Activated B cell treated with CpG ODN at 0.5 μM for 24 hours (primary cell): Measurements from ENCODE around the gene CFAP161. TPM values are rescaled to one million over a fixed set of nuclear protein-coding genes. Genes with fewer than 3 reads are reported as not detected.

Experiments
- ATAC-seq: fragments of 200-7000 bp; cut with Tn5 transposase; one replicate; pipeline ENCODE4 v1.10.0; 2021; ENCODE audit warnings: low read depth, mild to moderate bottlenecking, moderate library complexity
- CTCF ChIA-PET: fragments of 350-600 bp; sonication (Branson Sonifier 250); formaldehyde crosslinking; loops from one replicate; lab custom pipeline; 2021; ENCODE audit warnings: antibody characterized with exemption; lab: Charles Lee
- POLR2A ChIA-PET: fragments of 350-600 bp; sonication (Branson Sonifier 250); formaldehyde crosslinking; loops from one replicate; lab custom pipeline; 2021; ENCODE audit warnings: antibody characterized with exemption; lab: Charles Lee
- DNase-seq: peaks from one replicate; pipeline ENCODE4 v3.0.0; 2022
- H3K27ac Mint-ChIP-seq: one replicate; pipeline ENCODE4 v1.8.0; 2020; ENCODE audit warnings: mixed read lengths
- H3K27me3 Mint-ChIP-seq: one replicate; pipeline ENCODE4 v1.8.0; 2021; ENCODE audit warnings: mixed read lengths
- H3K36me3 Mint-ChIP-seq: one replicate; pipeline ENCODE4 v1.8.0; 2021; ENCODE audit warnings: low read depth, mixed read lengths
- H3K4me1 Mint-ChIP-seq: one replicate; pipeline ENCODE4 v1.8.0; 2021; ENCODE audit warnings: mixed read lengths
- H3K4me3 Mint-ChIP-seq: one replicate; pipeline ENCODE4 v1.8.0; 2020; ENCODE audit warnings: mild to moderate bottlenecking, mixed read lengths
- H3K9me3 Mint-ChIP-seq: one replicate; pipeline ENCODE4 v1.8.0; 2020; ENCODE audit warnings: mixed read lengths
- intact Hi-C: fragments of 100-400 bp; cut with micrococcal nuclease; formaldehyde crosslinking; loops from one replicate; pipeline ENCODE4 v1.15.1; 2024
- total RNA-seq: library from RNA; stranded (reverse); gene quantifications from 2 replicates; pipeline ENCODE4 v1.2.3, GENCODE V29; 2022
- TF ChIP-seq, protein P1 (sequence below): fragments of 200-600 bp; IDR thresholded peaks from one replicate; pipeline ENCODE4 v1.8.0; 2022; ENCODE audit warnings: antibody characterized with exemption, mild to moderate bottlenecking

The CFAP161 gene
- total RNA-seq, 1 donor from 2014 or later = 0.18 TPM

DNA sequence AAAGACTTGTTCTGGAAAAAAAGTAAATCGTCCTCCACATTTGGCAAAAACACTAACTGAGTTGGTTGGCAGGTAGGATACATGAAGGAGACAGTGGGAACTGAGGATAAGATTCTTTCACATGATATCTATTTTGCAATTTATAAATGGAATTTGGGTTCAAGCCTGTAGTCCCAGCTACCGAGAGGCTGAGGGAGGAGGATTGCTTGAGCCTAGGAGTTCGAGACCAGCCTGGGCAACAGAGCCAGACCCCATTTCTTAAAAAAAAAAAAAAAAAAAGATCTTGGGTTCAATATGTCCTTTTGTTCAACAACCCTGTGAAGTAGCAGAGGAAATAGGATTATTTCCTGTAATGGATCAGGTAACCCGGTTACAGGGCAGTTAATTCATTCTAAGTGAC lies 35.7 kb upstream of the CFAP161 start:
- Mint-ChIP-seq H3K36me3 (no peaks in the 10 kb centered on the region), H3K4me1 (no peaks in the 10 kb centered on the region), H3K4me3 (no peak overlapping the region), H3K27ac (no peak overlapping the region), H3K9me3 (no peaks in the 10 kb centered on the region), H3K27me3 (peaks cover 67% of the 10 kb centered on the region)
- no peak for DNase-seq
- TF ChIP-seq, protein P1, sequence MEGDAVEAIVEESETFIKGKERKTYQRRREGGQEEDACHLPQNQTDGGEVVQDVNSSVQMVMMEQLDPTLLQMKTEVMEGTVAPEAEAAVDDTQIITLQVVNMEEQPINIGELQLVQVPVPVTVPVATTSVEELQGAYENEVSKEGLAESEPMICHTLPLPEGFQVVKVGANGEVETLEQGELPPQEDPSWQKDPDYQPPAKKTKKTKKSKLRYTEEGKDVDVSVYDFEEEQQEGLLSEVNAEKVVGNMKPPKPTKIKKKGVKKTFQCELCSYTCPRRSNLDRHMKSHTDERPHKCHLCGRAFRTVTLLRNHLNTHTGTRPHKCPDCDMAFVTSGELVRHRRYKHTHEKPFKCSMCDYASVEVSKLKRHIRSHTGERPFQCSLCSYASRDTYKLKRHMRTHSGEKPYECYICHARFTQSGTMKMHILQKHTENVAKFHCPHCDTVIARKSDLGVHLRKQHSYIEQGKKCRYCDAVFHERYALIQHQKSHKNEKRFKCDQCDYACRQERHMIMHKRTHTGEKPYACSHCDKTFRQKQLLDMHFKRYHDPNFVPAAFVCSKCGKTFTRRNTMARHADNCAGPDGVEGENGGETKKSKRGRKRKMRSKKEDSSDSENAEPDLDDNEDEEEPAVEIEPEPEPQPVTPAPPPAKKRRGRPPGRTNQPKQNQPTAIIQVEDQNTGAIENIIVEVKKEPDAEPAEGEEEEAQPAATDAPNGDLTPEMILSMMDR = no peak
- ChIA-PET CTCF (interaction anchor here (15.9 kb wide), 1 partner anchor 169 kb away, joined by 319 read pairs; no protein-coding TSS in a partner anchor), POLR2A (no interaction called here)
- ATAC-seq = no peak
- intact Hi-C loops = no loop called here

DNA sequence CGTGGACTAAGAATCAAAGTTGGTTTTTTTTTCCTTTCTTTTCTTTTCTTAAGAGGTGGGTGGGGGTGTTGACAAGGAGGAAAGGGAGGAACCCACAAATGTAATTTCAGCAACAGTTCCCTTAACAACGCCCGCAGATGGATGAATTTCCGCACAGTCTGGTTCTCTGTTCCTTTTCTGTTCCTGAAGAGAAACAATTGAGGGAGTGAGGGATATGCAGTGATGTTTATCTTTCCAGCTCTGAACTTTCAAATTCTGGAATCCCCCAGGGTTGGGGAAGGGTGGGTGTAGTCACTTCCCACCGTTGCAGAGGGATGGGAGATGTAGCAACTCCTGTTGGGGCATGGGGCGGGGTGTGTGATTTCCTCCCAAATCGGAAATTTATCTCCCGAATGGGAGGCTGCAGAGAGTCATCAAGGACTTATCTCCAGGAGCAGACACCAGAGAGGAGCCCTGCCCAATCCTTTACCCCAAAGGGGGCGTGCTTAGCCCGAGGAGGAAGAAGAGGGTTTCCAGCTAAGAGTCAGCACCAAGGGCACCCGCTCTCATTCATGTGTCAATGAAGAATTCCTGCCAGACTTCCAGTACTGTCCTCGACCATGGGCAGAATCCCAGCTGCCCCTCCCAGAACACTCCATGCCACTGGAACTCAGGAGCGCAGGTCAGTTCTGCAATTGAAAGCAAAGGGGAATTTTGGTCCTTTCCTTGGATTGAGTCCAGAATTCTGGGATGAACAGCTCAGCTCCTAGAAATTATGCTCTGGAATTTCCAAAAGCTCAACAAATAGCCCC lies 35.0 kb upstream of the CFAP161 start:
- intact Hi-C loops = no loop called here
- Mint-ChIP-seq H3K36me3 (no peaks in the 10 kb centered on the region), H3K4me3 (no peak overlapping the region), H3K9me3 (no peaks in the 10 kb centered on the region), H3K27ac (no peak overlapping the region), H3K27me3 (peaks cover 65% of the 10 kb centered on the region), H3K4me1 (no peaks in the 10 kb centered on the region)
- DNase-seq (no peak), ATAC-seq (no peak)
- CTCF ChIA-PET = interaction anchor here (15.9 kb wide), 1 partner anchor 168 kb away, joined by 319 read pairs; no protein-coding TSS in a partner anchor
- POLR2A ChIA-PET = no interaction called here
- TF ChIP-seq, protein P1 = no peak

DNA sequence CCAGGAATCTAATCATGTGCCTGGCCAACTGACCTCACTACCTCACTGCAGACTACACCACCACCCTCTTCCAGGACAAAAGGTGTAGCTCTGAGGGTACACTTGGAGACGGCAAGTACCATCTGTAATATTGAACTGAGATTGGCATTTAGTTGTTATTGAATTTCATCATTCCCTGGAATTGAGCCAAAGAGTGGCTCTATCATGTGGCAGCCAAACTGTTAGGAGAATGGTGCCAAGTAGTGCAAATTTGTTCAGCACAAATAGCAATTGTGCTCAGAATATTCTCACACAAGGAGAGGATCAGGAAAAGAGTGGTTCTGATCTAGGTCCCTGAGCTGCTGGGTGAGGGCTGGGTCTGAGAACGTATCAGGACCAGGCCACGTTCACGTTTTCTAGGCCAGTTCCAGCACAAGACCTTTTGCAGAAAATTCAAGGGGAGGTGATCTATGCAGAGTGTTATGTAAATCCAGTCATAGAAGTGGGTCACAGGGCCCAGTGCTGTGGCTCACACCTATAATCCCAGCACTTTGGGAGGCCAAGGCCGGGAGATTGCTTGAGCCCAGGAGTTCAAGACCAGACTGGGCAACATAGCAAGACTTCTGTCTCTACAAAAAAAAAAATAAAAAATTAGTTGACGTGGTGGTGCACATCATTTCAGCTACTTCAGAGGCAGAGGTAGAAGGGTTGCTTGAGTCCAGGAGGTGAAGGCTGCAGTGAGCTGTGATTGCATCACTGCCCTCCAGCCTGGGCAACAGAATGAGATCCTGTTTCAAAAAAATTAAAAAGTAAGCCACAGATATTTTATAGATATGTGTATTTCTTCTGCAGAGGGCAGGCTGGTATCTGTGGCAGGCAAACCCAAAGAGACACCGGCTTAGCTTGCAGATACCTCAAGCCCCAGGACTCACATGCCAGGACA lies 31.9 kb upstream of the CFAP161 start:
- no peaks in the 10 kb centered on the region for H3K36me3 Mint-ChIP-seq
- ATAC-seq (no peak), DNase-seq (no peak)
- TF ChIP-seq, protein P1 = no peak
- peaks cover 48% of the 10 kb centered on the region for H3K27me3 Mint-ChIP-seq
- H3K9me3 Mint-ChIP-seq = no peaks in the 10 kb centered on the region
- ChIA-PET POLR2A (no interaction called here), CTCF (interaction anchor here (15.9 kb wide), 1 partner anchor 165 kb away, joined by 319 read pairs; no protein-coding TSS in a partner anchor)
- no peak overlapping the region for H3K4me3 Mint-ChIP-seq
- no peaks in the 10 kb centered on the region for H3K4me1 Mint-ChIP-seq
- H3K27ac Mint-ChIP-seq = no peak overlapping the region
- intact Hi-C loops = no loop called here

DNA sequence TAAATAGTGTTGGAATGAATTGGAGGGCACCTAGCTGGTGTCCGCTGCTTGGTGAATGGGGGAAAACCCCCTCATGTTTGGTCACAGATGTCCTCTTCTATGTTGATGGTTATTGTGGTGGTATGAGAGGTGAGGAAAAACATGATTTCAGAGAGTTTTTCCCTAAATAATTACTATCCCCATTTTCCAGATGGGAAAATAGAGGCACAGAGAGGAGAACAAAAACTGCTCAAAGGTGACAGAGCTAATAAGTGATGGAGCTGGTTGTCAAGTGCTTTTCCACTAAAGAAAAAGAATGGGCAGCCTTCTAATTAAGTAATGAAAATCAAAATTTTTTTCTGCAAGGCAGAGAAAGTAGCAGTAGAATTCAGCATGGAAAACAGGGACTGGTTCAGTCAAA lies 30.2 kb upstream of the CFAP161 start:
- POLR2A ChIA-PET = no interaction called here
- Mint-ChIP-seq H3K27me3 (peaks cover 32% of the 10 kb centered on the region), H3K9me3 (no peaks in the 10 kb centered on the region), H3K27ac (no peak overlapping the region), H3K36me3 (no peaks in the 10 kb centered on the region), H3K4me1 (no peaks in the 10 kb centered on the region), H3K4me3 (no peak overlapping the region)
- intact Hi-C loops = no loop called here
- no peak for ATAC-seq
- TF ChIP-seq, protein P1 = no peak
- DNase-seq = no peak
- CTCF ChIA-PET = interaction anchor here (15.9 kb wide), 1 partner anchor 163 kb away, joined by 319 read pairs; no protein-coding TSS in a partner anchor
